ENCODE results near the gene PTPRC.

PTPRC gene

GRCh38 chr1:198620951-198621824, 17.7 kb upstream of the PTPRC start:
- DNase-seq (ENCODE audit: low read depth in 1 of 2, low spot score in 1 of 2): peak; percentile 29 to 41

- DNase-seq (ENCODE audit: low read depth in 1 of 2, low spot score in 1 of 2): no peak
Observed at GRCh38 chr1:198622001-198622400, 16.8 kb upstream of the PTPRC start.

- DNase-seq (ENCODE audit: low read depth in 1 of 2, low spot score in 1 of 2): no peak
Observed at GRCh38 chr1:198623752-198624647, 14.8 kb upstream of the PTPRC start.

GRCh38 chr1:198624648-198624980, 14.2 kb upstream of the PTPRC start:
- DNase-seq (ENCODE audit: low read depth in 1 of 2, low spot score in 1 of 2): no peak

GRCh38 chr1:198627436-198628066, 11.3 kb upstream of the PTPRC start:
- no peak for DNase-seq (ENCODE audit: low read depth in 1 of 2, low spot score in 1 of 2)

GRCh38 chr1:198628067-198628455, 10.8 kb upstream of the PTPRC start:
- no peak for DNase-seq (ENCODE audit: low read depth in 1 of 2, low spot score in 1 of 2)

GRCh38 chr1:198629610-198630009, 9.2 kb upstream of the PTPRC start:
- no peak for DNase-seq (ENCODE audit: low read depth in 1 of 2, low spot score in 1 of 2)

GRCh38 chr1:198630863-198631262, 8.0 kb upstream of the PTPRC start:
- no peak for DNase-seq (ENCODE audit: low read depth in 1 of 2, low spot score in 1 of 2)

GRCh38 chr1:198631292-198631691, 7.5 kb upstream of the PTPRC start:
- no peak for DNase-seq (ENCODE audit: low read depth in 1 of 2, low spot score in 1 of 2)

- DNase-seq (ENCODE audit: low read depth in 1 of 2, low spot score in 1 of 2): no peak
Observed at GRCh38 chr1:198632007-198632406, 6.8 kb upstream of the PTPRC start.

GRCh38 chr1:198633675-198634121, 5.1 kb upstream of the PTPRC start:
- DNase-seq (ENCODE audit: low read depth in 1 of 2, low spot score in 1 of 2): no peak

- DNase-seq (ENCODE audit: low read depth in 1 of 2, low spot score in 1 of 2): no peak
Observed at GRCh38 chr1:198635964-198636363, 2.9 kb upstream of the PTPRC start.

GRCh38 chr1:198636391-198636790, 2.4 kb upstream of the PTPRC start:
- DNase-seq (ENCODE audit: low read depth in 1 of 2, low spot score in 1 of 2): no peak

GRCh38 chr1:198637157-198637556, 1.7 kb upstream of the PTPRC start:
- DNase-seq (ENCODE audit: low read depth in 1 of 2, low spot score in 1 of 2): no peak

- no peak for DNase-seq (ENCODE audit: low read depth in 1 of 2, low spot score in 1 of 2)
Observed at GRCh38 chr1:198637916-198638437, 863 bp upstream of the PTPRC start.

- DNase-seq (ENCODE audit: low read depth in 1 of 2, low spot score in 1 of 2): no peak
Observed at GRCh38 chr1:198638441-198638840, 399 bp upstream of the PTPRC start.

GRCh38 chr1:198639671-198640143, 867 bp downstream of the PTPRC start:
- no peak for DNase-seq (ENCODE audit: low read depth in 1 of 2, low spot score in 1 of 2)

- DNase-seq (ENCODE audit: low read depth in 1 of 2, low spot score in 1 of 2): no peak
Observed at GRCh38 chr1:198640174-198640573, 1.3 kb downstream of the PTPRC start.

GRCh38 chr1:198641501-198641900, 2.7 kb downstream of the PTPRC start:
- no peak for DNase-seq (ENCODE audit: low read depth in 1 of 2, low spot score in 1 of 2)

GRCh38 chr1:198641966-198642668, 3.3 kb downstream of the PTPRC start:
- DNase-seq (ENCODE audit: low read depth in 1 of 2, low spot score in 1 of 2): no peak

GRCh38 chr1:198642983-198643382, 4.1 kb downstream of the PTPRC start:
- DNase-seq (ENCODE audit: low read depth in 1 of 2, low spot score in 1 of 2): no peak

Measured in stimulated activated CD4-positive, alpha-beta T cell treated with anti-CD3 and anti-CD28 coated beads, Interleukin-15, amount 100 ng/mL, for 1 hour (primary cell).